C4-2B (cell line): ENCODE results near the gene SAMMSON.

ENCODE experiments used
- H3K27ac ChIP-seq: fragments of 450-650 bp; 2 replicates; pipeline ENCODE4 v1.5.1; 2017
- CTCF ChIP-seq: fragments of 450-650 bp; conservative IDR thresholded peaks from 2 replicates; pipeline ENCODE4 v1.5.1; 2017; ENCODE audit warnings: mild to moderate bottlenecking
- ZFX ChIP-seq: fragments of 450-650 bp; IDR thresholded peaks from 2 replicates; pipeline ENCODE4 v1.6.1; 2017

The SAMMSON gene

DNA sequence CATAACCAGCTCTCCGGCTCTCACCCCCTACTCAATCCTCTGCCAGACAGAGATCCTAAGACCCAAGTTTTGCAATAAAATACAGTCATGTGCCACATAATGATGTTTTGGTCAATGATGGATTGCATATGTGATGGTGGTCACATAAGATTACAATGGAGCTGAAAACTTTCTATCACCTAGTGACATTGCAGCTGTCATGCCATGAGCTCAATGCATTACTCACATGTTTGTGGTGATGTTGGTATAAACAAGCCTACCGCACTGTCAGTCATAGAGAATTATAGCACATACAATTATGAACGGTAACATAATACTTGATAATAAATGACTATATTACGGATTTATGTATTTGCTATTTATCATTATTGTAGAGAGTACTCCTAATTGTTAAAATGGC is 26.9 kb upstream of the SAMMSON start:
- no peak overlapping the region for H3K27ac ChIP-seq

GRCh38 chr3:69976021-69976420 is 23.5 kb upstream of the SAMMSON start:
- TF ChIP-seq ZFX (no peak), CTCF (no peak)
- no peak overlapping the region for H3K27ac ChIP-seq

More for the DNA sequence above, 26.9 kb upstream of the SAMMSON start:
- TF ChIP-seq CTCF, result no peak
- TF ChIP-seq ZFX, result no peak

GRCh38 chr3:69983546-69984265 is 15.8 kb upstream of the SAMMSON start:
- TF ChIP-seq ZFX (no peak), CTCF (no peak)
- H3K27ac ChIP-seq, result no peak overlapping the region

- TF ChIP-seq ZFX, result no peak
- TF ChIP-seq CTCF, result no peak
- no peak overlapping the region for H3K27ac ChIP-seq
Measured at GRCh38 chr3:69985266-69985665, 14.3 kb upstream of the SAMMSON start.

GRCh38 chr3:69986419-69986818 is 13.1 kb upstream of the SAMMSON start:
- no peak for TF ChIP-seq ZFX
- no peak for TF ChIP-seq CTCF
- no peak overlapping the region for H3K27ac ChIP-seq

DNA sequence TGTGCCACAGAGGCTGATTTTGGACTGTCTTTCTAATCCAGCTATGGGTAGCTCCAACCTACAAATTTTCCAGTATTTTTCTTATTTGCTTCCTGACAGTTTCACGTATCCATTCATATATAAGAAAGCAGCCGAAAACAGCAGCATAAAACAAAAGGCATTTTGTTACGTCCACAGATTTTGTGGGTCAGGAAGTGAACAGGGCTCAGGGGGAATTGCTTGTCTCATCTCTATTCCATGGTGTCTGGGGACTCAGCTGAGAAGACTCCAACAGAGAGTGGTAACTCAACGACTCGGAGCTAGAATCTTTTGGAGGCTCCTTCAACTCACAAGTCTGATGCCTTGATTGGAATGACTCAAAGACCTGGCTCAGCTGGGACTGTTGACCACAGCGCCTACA is 11.7 kb upstream of the SAMMSON start:
- TF ChIP-seq ZFX (no peak), CTCF (no peak)
- no peak overlapping the region for H3K27ac ChIP-seq

- no peak for TF ChIP-seq ZFX
- TF ChIP-seq CTCF, result no peak
- H3K27ac ChIP-seq, result no peak overlapping the region
Measured at GRCh38 chr3:69993757-69994156, 5.8 kb upstream of the SAMMSON start.
